Subcutaneous adipose tissue (tissue), 4 donors: ENCODE data around the gene LRP1B. TPM values are rescaled to one million over a fixed set of nuclear protein-coding genes. Genes with fewer than 3 reads are reported as not detected.

ENCODE experiments used
- CTCF ChIP-seq: fragments of 450-650 bp; IDR thresholded peaks from one replicate; pipeline ENCODE4 v1.5.1; 2016; ENCODE audit warnings: low read depth, mild to moderate bottlenecking, control low read depth, antibody characterized with exemption, moderate library complexity
- total RNA-seq, 4 donors: library from RNA; depleted of rRNA; stranded (reverse); fragments of >200 nt; gene quantifications; one replicate each; pipeline ENCODE4 v1.1.0, GENCODE V29; 2016

Gene LRP1B
- total RNA-seq, 4 donors from 2014 or later: 4.2 to 50.2 (median 14.7) TPM

- TF ChIP-seq CTCF: no peak
Observed at GRCh38 chr2:141692829-141693228, 438.0 kb downstream of the LRP1B start.

GRCh38 chr2:141676139-141676538 lies 454.7 kb downstream of the LRP1B start:
- no peak for TF ChIP-seq CTCF

- no peak for TF ChIP-seq CTCF
Observed at GRCh38 chr2:141666191-141666590, 464.6 kb downstream of the LRP1B start.

- no peak for TF ChIP-seq CTCF
Observed at GRCh38 chr2:141660232-141660631, 470.6 kb downstream of the LRP1B start.

- no peak for TF ChIP-seq CTCF
Observed at GRCh38 chr2:141654311-141654710, 476.5 kb downstream of the LRP1B start.

GRCh38 chr2:141653184-141653583 lies 477.6 kb downstream of the LRP1B start:
- no peak for TF ChIP-seq CTCF

GRCh38 chr2:141652308-141652707 lies 478.5 kb downstream of the LRP1B start:
- TF ChIP-seq CTCF: no peak
